PC-9 (cell line): ENCODE measurements around the gene NOX5. TPM values are rescaled to one million over a fixed set of nuclear protein-coding genes. Genes with fewer than 3 reads are reported as not detected.

Source experiments
- BruUV-seq: library from RNA; stranded (reverse); fragments of 400-500 nt; replicated peaks from 2 replicates; lab custom pipeline; 2021; lab: Mats Ljungman, UMichigan
- CTCF ChIA-PET: fragments of 300-600 bp; sonication (Branson Sonifier 250); formaldehyde crosslinking; loops from one replicate; lab custom pipeline; 2022; ENCODE audit warnings: antibody characterized with exemption; lab: Charles Lee
- POLR2A ChIA-PET: fragments of 300-600 bp; sonication (Branson Sonifier 250); formaldehyde crosslinking; loops from one replicate; lab custom pipeline; 2022; ENCODE audit warnings: antibody characterized with exemption; ENCODE audit not compliant: unreplicated experiment; lab: Charles Lee
- DNase-seq, 2 experiments: peaks; one replicate each; pipeline versions ENCODE4 v3.0.0 to v3.0.0-alpha.2; 2015 to 2022; ENCODE audit warnings: mixed read lengths in 1 of 2
- H2AFZ ChIP-seq: fragments of 200-600 bp; sonication (generic); 2 replicates; pipeline ENCODE4 v1.8.1; 2017; ENCODE audit warnings: antibody characterized with exemption
- H3F3A ChIP-seq: fragments of 200-600 bp; sonication (generic); 2 replicates; pipeline ENCODE4 v1.8.1; 2017; ENCODE audit warnings: antibody characterized with exemption, mild to moderate bottlenecking, low read depth; ENCODE audit not compliant: insufficient read depth
- H3K27ac ChIP-seq: fragments of 200-600 bp; sonication (generic); 2 replicates; pipeline ENCODE4 v1.6.1; 2016; ENCODE audit warnings: mixed run types
- H3K27me3 ChIP-seq: fragments of 200-600 bp; sonication (generic); 2 replicates; pipeline ENCODE4 v1.6.1; 2016; ENCODE audit warnings: low read depth, mixed run types; ENCODE audit not compliant: insufficient read depth
- H3K36me3 ChIP-seq: fragments of 200-600 bp; sonication (generic); 2 replicates; pipeline ENCODE4 v1.6.1; 2016; ENCODE audit warnings: low read depth, mixed run types
- H3K4me1 ChIP-seq: fragments of 200-600 bp; sonication (generic); replicated peaks from 2 replicates; pipeline ENCODE4 v1.6.1; 2016; ENCODE audit warnings: mixed run types; ENCODE audit not compliant: insufficient read depth
- H3K4me2 ChIP-seq: fragments of 200-600 bp; sonication (generic); 2 replicates; pipeline ENCODE4 v1.6.1; 2017; ENCODE audit warnings: mixed run types
- H3K4me3 ChIP-seq: fragments of 200-600 bp; sonication (generic); 2 replicates; pipeline ENCODE4 v1.6.1; 2016; ENCODE audit warnings: mixed run types
- H3K79me2 ChIP-seq: fragments of 200-600 bp; sonication (generic); 2 replicates; pipeline ENCODE4 v1.6.1; 2017; ENCODE audit warnings: low read depth, mixed run types
- H3K9me2 ChIP-seq: fragments of 200-600 bp; sonication (generic); 2 replicates; pipeline ENCODE4 v1.8.1; 2017; ENCODE audit warnings: mild to moderate bottlenecking; ENCODE audit not compliant: insufficient read depth
- H3K9me3 ChIP-seq: fragments of 200-600 bp; sonication (generic); 2 replicates; pipeline ENCODE4 v1.8.1; 2016; ENCODE audit warnings: low read depth; ENCODE audit not compliant: insufficient read depth
- H4K20me1 ChIP-seq: fragments of 200-600 bp; sonication (generic); 2 replicates; pipeline ENCODE4 v1.8.1; 2017; ENCODE audit not compliant: insufficient read depth
- EZH2 ChIP-seq: fragments of 200-600 bp; sonication (generic); IDR thresholded peaks from 2 replicates; pipeline ENCODE4 v1.8.0; 2017; ENCODE audit warnings: antibody characterized with exemption, low read depth
- intact Hi-C: fragments of 100-400 bp; cut with micrococcal nuclease; formaldehyde crosslinking; loops from one replicate; pipeline ENCODE4 v1.10.0; 2022; ENCODE audit not compliant: unreplicated experiment
- total RNA-seq: library from RNA; stranded (reverse); gene quantifications from 2 replicates; pipeline ENCODE4 v1.2.3, GENCODE V29; 2021
- TF ChIP-seq, protein P1 (sequence below): fragments of 200-600 bp; sonication (generic); conservative IDR thresholded peaks from 2 replicates; pipeline ENCODE4 v1.6.1; 2017; ENCODE audit warnings: mixed run types, antibody characterized with exemption, mild to moderate bottlenecking, moderate library complexity

The NOX5 gene
- total RNA-seq, 1 experiment from 2014 or later = 1.5 TPM

GRCh38 chr15:69061414-69061842, 46.9 kb downstream of the NOX5 start:
- Histone ChIP-seq H3F3A (peaks cover under 1% of the 10 kb centered on the region; the same call in 1 of the 2 replicates), H3K27me3 (no peaks in the 10 kb centered on the region), H3K79me2 (no peaks in the 10 kb centered on the region), H3K36me3 (no peaks in the 10 kb centered on the region), H3K4me1 (peaks cover 3% of the 10 kb centered on the region), H3K4me3 (no peak overlapping the region), H4K20me1 (no peaks in the 10 kb centered on the region), H3K27ac (no peak overlapping the region), H3K9me3 (no peaks in the 10 kb centered on the region), H2AFZ (no peak overlapping the region), H3K4me2 (no peak overlapping the region), H3K9me2 (no peaks in the 10 kb centered on the region)
- DNase-seq = no peak
- no TSS peak for BruUV-seq
- intact Hi-C loops = no loop called here
- ChIA-PET POLR2A (no interaction called here), CTCF (no interaction called here)
- TF ChIP-seq, protein P1, sequence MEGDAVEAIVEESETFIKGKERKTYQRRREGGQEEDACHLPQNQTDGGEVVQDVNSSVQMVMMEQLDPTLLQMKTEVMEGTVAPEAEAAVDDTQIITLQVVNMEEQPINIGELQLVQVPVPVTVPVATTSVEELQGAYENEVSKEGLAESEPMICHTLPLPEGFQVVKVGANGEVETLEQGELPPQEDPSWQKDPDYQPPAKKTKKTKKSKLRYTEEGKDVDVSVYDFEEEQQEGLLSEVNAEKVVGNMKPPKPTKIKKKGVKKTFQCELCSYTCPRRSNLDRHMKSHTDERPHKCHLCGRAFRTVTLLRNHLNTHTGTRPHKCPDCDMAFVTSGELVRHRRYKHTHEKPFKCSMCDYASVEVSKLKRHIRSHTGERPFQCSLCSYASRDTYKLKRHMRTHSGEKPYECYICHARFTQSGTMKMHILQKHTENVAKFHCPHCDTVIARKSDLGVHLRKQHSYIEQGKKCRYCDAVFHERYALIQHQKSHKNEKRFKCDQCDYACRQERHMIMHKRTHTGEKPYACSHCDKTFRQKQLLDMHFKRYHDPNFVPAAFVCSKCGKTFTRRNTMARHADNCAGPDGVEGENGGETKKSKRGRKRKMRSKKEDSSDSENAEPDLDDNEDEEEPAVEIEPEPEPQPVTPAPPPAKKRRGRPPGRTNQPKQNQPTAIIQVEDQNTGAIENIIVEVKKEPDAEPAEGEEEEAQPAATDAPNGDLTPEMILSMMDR = no peak
- TF ChIP-seq EZH2 = no peak

DNA sequence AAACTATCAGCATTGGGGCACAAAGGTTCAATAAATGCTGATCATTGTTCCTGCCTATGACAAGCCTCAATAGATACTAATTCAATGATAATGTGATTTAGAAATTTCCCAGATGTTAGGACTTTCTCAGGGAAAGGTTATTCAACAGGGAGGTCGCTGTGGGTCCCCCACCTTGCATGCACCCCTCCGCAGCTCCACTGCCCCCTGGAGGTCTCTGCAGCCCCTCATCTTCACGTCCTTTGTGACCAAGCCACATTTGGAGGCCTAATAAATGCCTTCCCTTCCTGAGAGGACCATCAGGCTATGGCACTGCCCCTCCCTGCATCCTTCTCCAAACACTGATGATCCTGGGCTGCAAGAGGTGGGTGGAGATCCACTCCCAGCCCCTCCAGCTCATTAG, 50.2 kb downstream of the NOX5 start:
- TF ChIP-seq, protein P1 = no peak
- no peak for TF ChIP-seq EZH2
- no TSS peak for BruUV-seq
- Histone ChIP-seq H3K4me3 (no peak overlapping the region), H3K36me3 (no peaks in the 10 kb centered on the region), H3F3A (no peaks in the 10 kb centered on the region), H4K20me1 (no peaks in the 10 kb centered on the region), H2AFZ (no peak overlapping the region), H3K27ac (no peak overlapping the region), H3K9me3 (no peaks in the 10 kb centered on the region), H3K4me2 (no peak overlapping the region), H3K4me1 (no peaks in the 10 kb centered on the region; the same call in 1 of the 2 replicates), H3K27me3 (no peaks in the 10 kb centered on the region), H3K9me2 (no peaks in the 10 kb centered on the region), H3K79me2 (no peaks in the 10 kb centered on the region)
- ChIA-PET POLR2A (no interaction called here), CTCF (no interaction called here)
- DNase-seq = no peak
- intact Hi-C loops = no loop called here

GRCh38 chr15:69066007-69066995, 51.8 kb downstream of the NOX5 start:
- CTCF ChIA-PET = interaction anchor here (0.6 kb wide), 1 partner anchor 25 kb away, joined by 3 read pairs; no protein-coding TSS in a partner anchor
- Histone ChIP-seq H3K79me2 (no peaks in the 10 kb centered on the region), H3K36me3 (no peaks in the 10 kb centered on the region), H4K20me1 (no peaks in the 10 kb centered on the region), H3K9me3 (no peaks in the 10 kb centered on the region), H3K27me3 (no peaks in the 10 kb centered on the region), H3K4me1 (no peaks in the 10 kb centered on the region; the same call in 1 of the 2 replicates), H3K4me2 (no peak overlapping the region), H2AFZ (no peak overlapping the region), H3K4me3 (no peak overlapping the region), H3K27ac (no peak overlapping the region), H3K9me2 (no peaks in the 10 kb centered on the region), H3F3A (no peaks in the 10 kb centered on the region)
- intact Hi-C loops = no loop called here
- TF ChIP-seq EZH2 = no peak
- TF ChIP-seq, protein P1 = no peak
- no TSS peak for BruUV-seq
- DNase-seq = no peak
- POLR2A ChIA-PET = no interaction called here
